Stimulated activated CD4-positive, alpha-beta T cell treated with anti-CD3 and anti-CD28 coated beads, Interleukin-2, amount 100 ng/mL, for 4 hours (primary cell): ENCODE measurements around the gene SLCO1B3.
"Not testable (repeated sequence)": the region's sequence is repeated elsewhere in the genome, so short reads cannot be mapped to it uniquely, and the experiment has no call there.

ENCODE experiments used
- DNase-seq: peaks from one replicate; pipeline ENCODE4 v3.0.0-alpha.2; 2020; ENCODE audit warnings: low read depth

The SLCO1B3 gene, protein sequence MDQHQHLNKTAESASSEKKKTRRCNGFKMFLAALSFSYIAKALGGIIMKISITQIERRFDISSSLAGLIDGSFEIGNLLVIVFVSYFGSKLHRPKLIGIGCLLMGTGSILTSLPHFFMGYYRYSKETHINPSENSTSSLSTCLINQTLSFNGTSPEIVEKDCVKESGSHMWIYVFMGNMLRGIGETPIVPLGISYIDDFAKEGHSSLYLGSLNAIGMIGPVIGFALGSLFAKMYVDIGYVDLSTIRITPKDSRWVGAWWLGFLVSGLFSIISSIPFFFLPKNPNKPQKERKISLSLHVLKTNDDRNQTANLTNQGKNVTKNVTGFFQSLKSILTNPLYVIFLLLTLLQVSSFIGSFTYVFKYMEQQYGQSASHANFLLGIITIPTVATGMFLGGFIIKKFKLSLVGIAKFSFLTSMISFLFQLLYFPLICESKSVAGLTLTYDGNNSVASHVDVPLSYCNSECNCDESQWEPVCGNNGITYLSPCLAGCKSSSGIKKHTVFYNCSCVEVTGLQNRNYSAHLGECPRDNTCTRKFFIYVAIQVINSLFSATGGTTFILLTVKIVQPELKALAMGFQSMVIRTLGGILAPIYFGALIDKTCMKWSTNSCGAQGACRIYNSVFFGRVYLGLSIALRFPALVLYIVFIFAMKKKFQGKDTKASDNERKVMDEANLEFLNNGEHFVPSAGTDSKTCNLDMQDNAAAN

DNA sequence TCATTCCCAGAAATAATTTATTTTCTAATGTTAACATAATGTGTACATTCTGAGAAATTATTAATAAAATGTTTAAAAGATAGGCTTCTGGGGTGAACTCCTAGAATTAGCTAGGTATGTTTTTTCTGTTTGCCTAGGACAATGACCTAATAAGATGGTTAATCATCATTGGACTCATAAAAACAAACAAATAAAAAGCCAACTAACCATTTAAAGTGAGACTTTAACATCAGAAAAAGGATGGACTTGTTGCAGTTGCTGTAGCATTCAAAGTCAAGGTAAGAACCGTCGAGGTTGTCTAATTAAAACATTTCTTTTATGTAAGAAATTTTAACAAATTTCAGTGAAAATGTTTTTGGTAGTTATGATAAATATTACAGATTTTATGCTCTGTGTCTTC is at the start of gene SLCO1B3:
SLCO1B3 (plus strand) TSS at position 219 of the 400 bp plus-strand sequence. CDS start 5,034 bp downstream, outside the sequence.
- DNase-seq: no peak

DNA sequence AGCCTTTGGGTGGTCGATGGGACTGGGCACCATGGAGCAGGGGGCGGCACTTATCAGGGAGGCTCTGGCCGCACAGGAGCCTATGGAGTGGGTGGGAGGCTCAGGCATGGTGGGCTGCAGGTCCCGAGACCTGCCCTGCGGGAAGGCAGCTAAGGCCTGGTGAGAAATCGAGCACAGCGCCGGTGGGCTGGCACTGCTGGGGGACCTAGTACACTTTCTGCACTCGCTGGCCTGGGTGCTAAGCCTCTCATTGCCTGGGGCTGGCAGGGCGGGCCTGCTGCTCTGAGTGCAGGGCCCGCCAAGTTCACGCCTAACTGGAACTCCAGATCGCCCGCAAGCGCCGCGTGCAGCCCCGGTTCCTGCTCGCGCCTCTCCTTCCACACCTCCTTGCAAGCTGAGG is 33.1 kb upstream of the SLCO1B3 start:
- DNase-seq: no peak

DNA sequence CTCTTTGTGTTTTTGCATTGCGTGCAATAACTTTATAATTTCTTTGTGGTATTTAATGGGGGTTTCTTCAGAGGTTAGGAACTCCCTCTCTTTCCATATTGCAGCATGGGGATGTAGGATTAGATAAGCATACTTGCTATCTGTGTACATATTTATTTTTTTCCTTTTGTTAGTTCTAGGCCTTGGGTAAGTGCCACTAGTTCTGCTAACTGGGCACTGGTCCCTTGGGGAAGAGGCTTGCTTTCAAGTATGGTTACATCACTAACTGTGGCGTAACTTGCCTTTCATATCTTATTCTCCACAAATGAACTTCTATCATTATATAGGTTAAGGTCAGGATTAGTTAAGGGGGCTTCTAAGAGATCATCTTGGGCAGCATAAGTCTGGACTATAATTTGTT is 31.5 kb upstream of the SLCO1B3 start:
- DNase-seq: no peak

DNA sequence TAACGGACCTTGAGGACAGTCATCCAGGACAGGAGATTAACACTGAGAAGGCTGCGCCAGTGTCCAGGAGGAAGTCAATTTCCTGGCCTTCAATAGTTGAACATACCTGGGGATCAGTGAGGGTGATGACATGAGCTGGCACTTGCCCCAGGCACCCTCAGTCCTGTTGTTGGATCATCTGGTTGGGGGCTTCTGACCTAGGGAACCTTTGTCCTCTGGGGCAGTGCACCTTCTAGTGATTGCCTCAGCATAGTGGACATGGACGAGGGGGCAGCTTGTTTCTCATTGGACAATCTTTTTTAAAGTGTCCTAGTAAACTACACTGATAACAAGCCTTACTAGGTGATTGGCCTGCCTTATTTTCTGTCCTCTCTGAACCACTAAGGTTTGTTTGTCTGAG is 30.5 kb upstream of the SLCO1B3 start:
- not testable (repeated sequence) for DNase-seq

DNA sequence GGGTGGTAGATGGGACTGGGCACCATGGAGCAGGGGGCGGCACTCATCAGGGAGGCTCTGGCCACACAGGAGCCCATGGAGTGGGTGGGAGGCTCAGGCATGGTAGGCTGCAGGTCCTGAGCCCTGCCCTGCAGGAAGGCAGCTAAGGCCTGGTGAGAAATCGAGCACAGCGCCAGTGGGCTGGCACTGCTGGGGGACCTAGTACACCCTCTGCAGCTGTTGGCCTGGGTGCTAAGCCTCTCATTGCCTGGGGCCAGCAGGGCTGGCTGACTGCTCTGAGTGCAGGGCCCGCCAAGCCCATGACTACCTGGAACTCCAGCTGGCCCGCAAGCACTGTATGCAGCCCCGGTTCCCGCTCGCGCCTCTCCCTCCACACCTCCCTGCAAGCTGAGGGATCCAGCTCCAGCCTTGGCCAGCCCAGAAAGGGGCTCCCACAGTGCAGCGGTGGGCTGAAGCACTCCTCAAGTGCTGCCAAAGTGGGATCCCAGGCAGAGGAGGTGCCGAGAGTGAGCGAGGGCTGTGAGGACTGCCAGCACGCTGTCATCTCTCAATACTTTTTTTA is 26.6 kb upstream of the SLCO1B3 start:
- DNase-seq: not testable (repeated sequence)

DNA sequence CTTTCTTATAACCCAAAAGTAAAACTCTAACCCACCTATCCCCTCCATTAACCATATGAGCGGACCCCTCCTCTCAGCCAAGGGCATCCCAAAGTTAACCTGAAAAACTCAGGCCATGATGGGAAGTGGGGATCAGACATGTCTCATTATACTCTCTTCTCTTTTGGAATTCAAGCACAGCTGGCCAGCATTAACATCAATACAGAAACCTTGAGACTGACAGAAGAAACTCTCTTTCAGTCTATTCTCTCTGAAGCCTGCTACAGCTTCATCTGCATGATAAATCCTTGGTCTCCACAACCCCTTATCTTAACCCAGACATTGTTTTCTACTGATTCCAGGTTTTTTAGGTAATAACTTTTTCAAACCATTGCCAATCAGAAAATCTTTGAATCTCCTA is 17.5 kb upstream of the SLCO1B3 start:
- DNase-seq: no peak

DNA sequence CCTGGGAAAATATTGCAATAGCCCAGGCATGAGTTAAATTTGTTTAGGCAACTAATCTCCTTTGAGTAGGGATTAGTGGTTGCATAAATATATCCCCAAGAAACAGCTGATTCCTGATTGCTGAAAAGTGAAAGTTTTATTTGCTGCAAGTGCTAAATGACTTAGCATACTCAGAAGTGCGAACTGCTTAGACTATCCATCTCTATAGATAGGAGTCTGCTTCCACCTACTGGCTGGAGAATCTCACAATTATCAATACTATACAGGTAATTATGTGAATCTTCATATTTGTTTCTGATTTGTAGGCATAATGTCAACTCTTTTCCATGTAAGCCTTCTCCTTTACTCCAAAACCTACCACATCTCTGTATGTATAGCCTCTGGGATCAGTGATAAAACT is 12.0 kb upstream of the SLCO1B3 start:
- DNase-seq: no peak

DNA sequence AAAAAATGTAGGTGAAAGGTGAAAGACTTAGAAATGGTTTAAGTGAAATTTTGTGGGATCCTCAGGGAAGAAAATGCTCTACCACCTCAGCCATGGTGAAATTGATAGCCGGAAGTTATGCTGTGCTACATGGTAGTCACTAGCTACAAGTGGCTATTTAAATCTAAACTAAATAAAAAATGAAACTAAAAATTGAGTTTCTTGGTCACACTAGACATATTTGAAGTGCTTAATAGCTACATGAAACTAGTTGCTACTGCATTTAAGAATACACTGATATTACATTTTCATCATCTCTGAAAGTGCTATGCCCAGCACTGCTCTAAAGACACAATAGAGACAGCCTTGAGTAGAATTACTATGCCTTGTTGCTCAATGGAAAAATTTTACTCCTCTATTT is 10.3 kb upstream of the SLCO1B3 start:
- DNase-seq: no peak

DNA sequence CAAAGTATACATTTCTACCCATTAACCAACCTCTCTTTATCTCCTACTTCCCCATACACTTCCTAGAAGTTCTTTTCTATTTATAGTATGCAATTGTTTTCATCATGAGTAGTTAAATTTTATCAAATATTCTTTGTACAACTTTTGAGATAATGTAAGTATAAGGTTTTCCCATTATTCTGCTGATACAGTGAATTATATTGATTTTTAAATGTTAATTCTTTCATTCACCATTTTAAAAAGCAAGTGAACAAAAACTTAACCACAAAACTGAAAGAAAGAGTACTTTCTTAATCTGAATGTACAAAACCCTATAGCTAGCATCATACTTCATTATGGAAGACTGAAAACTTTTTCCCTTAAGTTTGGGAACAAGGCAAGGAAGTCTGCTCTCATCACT is 9.5 kb upstream of the SLCO1B3 start:
- DNase-seq: no peak

DNA sequence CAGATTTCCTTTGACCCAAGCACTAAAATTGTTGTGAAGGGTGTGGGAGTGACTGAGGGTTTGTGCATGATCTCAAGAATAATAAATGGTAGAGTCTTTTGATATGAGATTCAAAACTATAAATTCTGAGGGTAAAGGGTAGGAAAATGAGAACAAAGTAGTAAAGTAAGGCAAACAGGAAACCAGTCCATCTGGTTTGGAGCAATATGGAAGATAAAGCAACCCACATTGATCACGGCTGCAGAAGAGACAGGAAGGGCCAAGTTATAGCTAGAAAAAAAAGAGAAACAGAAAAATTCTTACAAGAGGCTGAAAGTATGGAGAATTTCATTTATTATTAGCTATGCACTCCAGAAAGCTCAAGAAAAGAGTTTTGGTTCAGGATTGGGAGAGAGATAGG is 4.6 kb upstream of the SLCO1B3 start:
- no peak for DNase-seq

DNA sequence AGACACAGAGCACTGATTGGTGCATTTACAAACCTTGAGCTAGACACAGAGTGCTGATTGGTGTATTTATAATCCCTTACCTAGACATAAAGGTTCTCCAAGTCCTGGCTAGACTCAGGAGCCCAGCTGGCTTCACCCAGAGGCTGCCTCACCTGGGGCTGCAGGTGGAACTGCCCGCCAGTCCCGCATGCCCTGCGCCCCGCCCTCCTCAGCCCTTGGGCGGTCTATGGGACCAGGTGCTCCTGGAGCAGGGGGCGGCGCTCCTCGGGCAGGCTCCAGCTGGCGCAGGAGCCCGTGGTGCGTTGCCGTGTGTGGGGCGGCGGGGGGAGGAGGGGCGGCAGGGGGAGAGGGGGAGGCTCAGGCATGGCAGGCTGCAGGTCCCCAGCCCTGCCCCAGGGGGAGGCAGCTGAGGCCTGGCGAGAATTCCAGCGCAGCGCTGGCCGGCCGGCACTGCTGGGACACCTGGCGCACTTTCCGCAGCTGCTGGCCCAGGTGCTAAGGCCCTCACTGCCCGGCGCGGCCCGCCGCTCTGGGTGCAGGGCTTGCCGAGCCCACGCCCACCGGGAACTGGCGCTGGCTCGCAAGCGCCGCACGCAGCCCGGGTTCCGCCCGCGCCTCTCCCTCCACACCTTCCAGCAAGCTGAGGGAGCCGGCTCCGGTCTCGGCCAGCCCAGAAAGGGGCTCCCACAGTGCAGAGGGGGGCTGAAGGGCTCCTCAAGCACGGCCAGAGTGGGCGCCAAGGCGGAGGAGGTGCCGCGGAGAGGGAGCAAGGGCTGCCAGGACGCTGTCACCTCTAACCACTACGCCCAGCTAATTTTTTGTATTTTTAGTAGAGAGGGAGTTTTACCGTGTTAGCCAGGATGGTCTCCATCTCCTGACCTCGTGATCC is 3.1 kb upstream of the SLCO1B3 start:
- no peak for DNase-seq

DNA sequence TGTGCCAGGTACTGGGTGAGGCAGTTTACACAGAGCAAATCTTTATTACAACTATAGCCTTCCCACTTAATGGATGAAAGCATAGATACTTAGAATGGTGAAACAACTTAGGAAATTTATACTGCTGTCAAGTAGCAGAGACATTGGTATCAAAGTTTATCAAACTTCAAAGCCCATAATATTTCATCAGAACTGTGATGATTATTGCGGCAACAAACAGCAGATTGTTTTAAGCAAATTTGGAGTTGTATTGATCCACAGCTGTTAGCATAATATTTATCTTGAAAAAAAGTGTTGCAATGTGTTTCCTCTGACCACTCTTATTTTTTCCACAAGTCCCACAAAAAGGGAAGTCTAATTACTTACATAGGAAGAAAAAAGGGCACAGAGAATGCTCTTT is 2.0 kb upstream of the SLCO1B3 start:
- DNase-seq: no peak

DNA sequence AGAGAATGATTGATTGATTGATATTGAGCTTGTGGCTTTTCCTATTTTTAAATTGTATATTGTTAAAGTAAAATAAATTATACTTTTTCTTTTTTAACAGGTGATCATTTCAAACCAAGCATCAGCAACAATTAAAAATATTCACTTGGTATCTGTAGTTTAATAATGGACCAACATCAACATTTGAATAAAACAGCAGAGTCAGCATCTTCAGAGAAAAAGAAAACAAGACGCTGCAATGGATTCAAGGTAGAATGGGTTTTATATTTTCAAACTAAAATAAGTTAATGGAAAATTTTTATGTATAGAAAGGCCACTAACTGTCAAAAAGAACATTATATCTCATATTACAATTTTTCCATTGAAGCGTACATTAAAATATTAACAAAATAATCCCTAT is 5.1 kb downstream of the SLCO1B3 start:
- DNase-seq: no peak

DNA sequence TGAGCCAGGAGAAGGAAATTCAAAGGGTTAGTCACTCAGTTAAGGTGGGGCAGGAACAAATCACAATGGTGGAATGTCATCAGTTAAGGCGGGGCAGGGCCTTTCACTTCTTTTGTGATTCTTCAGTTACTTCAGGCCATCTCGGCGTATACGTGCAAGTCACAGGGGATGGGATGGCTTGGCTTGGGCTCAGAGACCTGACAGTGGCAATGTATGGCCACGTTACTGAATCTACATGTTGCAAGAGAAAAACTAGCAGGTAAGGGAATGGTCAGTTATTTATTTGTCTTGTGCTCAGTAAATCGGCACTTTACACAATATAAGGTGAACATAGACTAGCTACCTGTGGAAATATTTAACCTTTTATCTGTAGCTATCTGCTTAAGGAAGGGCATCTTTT is 11.9 kb downstream of the SLCO1B3 start:
- no peak for DNase-seq

DNA sequence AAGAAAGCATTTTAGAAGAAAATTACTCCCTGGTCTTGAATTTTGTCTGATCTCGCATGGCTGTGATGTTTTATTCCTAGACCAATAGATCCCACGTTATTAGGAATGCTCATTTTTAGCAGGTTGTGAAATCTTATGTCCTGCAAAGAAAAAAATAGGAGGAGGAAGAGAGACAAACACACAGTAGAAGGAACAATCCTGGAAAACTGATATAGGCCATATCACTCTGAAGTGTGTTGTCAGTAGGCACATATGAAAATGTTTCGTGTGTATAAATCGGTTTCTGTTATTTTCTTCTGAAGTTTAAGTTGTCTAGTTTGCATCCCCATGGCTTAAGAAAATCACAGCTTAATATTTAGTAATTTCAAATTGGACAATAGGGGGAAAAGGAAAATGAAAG is 12.4 kb downstream of the SLCO1B3 start:
- no peak for DNase-seq

DNA sequence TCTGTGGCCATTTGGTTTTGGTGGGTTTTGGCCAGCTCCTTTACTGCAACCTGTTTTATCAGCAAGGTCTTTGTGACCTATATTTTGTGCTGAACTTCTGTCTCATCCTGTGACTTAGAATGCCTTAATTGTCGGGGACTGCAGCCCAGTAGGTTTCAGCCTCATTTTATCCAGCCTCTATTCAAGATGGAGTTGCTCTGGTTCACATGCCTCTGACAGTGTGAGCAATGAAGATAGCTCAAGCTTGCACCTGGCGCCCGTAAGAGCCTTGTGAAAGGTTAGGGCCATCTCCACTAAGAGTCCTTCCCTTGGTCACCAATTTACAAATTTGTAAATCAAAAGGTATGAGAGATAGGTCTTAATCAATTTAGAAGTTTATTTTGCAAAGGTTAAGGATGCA is 19.4 kb downstream of the SLCO1B3 start:
- no peak for DNase-seq

DNA sequence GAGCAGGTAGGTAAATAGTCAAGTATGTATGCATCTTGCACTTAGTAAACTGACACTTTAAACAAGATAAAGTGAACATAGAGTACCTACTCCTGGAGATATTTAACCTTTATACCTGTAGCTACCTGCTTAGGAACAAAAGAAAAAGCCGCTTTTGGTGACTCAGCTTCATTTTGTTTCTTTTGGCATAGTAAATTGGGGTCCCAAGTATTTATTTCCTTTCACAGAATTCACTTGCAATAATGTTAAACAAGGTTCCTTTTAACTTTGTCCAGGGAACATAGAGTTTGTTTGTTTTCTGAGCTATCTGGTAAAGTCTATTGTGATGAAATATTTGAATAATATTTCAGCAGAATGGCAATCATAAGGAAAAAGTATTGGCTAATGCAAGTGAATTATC is 20.0 kb downstream of the SLCO1B3 start:
- no peak for DNase-seq

DNA sequence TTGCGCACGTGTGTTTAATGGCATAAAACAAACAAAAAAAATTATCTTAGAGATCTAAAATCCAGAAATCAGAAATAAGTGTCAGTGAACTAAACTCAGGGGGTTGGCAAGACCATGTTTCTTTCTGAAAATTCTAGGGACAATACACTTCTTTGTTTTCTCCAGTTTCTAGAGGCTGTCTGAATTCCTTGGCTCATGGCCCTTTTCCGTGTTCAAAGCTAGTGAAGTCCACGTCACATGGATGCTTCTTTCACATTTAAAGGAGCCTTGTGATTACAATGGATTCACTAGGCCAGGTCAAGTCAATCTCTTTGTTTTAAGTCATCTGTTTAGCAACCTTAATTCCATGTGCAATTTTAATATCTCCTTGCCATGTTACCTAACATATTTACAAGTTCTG is 22.4 kb downstream of the SLCO1B3 start:
- DNase-seq: no peak

DNA sequence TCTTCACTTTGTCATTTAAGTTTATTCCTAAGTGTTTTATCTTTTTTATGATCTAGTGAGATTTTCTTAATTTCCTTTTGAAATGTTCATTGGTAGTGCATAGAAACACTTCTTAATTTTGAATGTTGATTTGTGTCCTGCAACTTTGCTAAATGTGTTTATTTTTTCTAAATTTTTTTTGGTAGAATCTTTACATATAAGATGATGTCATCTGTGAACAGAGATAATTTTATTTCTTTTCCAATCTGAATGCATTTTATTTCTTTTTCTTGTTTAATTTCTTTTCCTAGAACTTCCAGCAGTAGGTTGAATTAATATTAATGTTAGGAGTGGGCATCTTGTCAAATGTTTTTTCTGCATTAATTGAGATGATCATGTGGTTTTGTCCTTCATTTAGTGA is 42.1 kb downstream of the SLCO1B3 start:
- no peak for DNase-seq

DNA sequence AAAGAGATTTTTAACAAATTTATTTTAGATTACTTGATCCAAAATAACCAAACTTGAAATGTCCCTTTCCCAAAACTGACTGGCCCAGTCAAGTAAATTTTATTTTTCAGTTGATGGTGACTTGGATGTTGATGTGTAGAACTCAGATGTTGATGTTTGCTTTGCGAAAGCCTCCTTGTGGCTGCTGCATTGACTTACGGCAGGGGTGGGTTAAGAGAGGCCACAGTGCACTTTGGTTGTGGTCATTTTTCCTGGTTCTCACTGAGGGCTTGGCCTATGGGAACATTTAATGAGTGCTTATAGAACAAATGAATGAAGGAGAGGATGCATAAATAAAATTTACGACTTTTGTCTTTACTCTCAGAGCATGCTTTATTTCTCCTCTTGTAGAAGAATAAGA is 52.6 kb downstream of the SLCO1B3 start:
- no peak for DNase-seq

DNA sequence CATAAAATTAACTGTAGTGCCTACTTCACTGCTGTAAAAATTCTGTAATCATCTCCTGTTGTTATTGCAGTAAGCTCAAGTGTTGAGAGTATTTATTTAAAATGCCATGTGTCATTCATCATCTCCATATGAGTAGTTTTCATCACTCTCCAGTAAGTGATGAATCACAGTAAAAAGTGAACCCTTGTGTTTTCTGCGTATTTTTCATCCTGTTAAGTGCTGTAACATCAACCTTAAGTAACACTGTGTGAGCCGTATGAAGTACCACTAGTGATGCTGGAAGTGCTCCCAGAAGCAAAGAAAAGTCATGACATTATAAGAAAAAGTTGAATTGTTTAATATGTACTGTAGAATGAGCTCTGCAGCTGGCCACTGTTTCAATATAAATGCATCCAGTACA is 55.4 kb downstream of the SLCO1B3 start:
- DNase-seq: no peak

DNA sequence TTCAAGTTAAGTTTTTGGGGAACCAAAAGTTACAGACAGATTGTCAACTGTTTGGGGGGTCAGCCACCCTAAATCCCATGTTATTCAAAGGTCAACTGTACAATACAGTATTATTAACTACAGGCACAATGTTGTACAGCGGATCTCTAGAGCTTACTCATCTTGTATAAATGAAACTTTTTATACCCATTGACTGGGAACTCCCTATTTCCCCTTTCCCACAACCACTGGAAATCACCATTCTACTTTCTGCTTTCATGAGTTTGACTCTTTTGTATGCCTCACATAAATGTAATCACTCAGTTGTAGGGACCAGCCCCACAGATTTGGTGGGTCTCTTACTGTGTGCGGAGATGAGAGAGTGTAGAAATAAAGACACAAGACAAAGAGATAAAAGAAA is 57.8 kb downstream of the SLCO1B3 start:
- no peak for DNase-seq
